HG03064 (cell line): Measurements from ENCODE around the gene TM7SF3.
A peak's percentile ranks its signal among the peaks of the same experiment; 100 is the strongest.
"Not testable (repeated sequence)": the region's sequence is repeated elsewhere in the genome, so short reads cannot be mapped to it uniquely, and the experiment has no call there.

ENCODE experiments used
- ATAC-seq: cut with Tn5 transposase; IDR thresholded peaks from one replicate; pipeline ENCODE4 v1.9.1; 2021; ENCODE audit warnings: low read depth; ENCODE audit not compliant: unreplicated experiment

Gene TM7SF3, protein sequence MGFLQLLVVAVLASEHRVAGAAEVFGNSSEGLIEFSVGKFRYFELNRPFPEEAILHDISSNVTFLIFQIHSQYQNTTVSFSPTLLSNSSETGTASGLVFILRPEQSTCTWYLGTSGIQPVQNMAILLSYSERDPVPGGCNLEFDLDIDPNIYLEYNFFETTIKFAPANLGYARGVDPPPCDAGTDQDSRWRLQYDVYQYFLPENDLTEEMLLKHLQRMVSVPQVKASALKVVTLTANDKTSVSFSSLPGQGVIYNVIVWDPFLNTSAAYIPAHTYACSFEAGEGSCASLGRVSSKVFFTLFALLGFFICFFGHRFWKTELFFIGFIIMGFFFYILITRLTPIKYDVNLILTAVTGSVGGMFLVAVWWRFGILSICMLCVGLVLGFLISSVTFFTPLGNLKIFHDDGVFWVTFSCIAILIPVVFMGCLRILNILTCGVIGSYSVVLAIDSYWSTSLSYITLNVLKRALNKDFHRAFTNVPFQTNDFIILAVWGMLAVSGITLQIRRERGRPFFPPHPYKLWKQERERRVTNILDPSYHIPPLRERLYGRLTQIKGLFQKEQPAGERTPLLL

GRCh38 chr12:27014085-27014858 lies at the start of gene TM7SF3:
TSS of gene TM7SF3 (minus strand) at chr12:27014384. CDS start at chr12:27014168, 216 bp downstream.
- ATAC-seq, result peak; percentile 79

DNA sequence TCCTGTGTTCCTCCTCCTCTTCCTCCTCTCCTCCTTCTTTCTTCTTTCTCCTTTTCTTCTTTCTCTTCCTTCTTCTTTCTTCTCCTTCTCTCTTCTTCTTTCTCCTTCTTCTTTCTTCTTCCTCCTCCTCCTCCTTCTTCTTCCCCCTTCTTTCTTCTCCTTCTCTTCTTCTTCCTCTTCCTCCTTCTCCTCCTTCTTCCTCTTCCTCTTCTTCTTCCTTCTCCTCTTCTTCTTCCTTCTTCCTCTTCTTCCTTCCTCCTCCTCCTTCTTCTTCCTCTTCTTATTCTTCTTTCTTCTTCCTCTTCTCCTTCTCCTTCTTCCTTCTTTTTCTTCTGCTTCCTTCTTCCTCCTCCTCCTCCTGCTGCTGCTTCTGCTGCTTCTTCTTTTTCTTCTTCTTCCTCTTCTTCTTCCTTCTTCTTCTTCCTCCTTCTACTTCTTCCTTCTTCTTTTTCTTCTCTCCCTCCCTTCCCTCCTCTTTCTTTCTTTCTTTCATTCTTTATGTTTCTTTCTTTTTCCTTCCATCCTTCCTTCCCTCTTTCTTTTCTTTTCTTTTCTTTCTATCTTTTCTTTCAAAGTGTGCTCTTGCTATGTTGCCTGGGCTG lies 49.2 kb upstream of the TM7SF3 start:
- no peak for ATAC-seq

GRCh38 chr12:27061317-27061716 lies 47.1 kb upstream of the TM7SF3 start:
- no peak for ATAC-seq

DNA sequence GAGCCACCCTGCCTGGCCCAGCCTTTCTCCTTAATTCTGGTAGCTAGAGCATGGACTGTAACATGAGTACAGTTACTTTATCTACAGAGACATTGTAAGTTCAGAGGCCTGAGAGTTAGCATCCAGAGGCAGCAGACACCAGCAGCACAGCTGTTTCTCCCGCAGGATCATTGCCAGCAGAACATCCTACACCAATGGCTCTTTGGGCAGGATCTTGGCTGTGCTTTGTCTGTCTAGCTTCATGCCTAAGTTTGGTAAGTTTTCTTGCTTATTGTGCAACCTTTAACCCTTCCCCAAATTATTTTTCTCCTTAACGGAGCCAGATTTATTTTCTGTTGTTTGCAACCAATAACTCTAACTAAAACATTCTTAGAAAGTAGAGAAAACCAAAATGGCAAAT lies 46.6 kb upstream of the TM7SF3 start:
- ATAC-seq, result no peak

DNA sequence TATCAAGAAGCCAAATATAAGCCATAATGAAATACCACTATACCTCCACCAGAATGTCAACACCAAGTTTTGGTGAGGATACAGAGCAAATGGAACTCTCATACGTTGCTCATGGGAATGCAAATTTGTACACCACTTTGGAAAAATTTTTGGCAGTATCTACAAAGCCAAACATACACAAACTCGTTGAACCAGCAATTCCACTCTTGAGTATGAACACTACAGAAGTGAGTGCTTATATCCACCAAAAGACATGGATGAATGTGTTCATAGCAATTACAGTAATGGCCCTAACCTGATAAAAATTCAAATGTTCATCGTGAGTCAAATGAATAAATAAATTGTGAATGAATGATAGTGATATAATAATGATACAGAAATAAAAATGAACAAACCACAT lies 43.4 kb upstream of the TM7SF3 start:
- ATAC-seq, result no peak

- ATAC-seq, result no peak
These were observed 41.8 kb upstream of the TM7SF3 start for GRCh38 chr12:27055966-27056365.

DNA sequence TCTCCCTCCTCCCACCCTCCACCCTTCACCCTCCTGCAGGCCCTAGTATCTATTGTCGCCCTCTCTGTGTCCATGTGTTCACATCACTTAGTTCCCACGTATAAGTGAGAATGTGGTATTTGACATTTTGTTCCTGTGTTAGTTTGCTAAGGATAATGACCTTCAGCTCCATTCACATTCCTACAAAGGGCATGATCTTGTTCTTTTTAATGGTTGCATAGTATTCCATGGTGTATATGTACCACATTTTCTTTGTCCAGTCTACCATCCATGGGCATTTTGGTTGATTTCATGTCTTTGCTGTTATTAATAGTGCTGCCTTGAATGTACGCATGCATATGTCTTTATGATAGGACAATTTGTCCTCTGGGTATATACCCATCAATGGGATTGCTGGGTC lies 38.6 kb upstream of the TM7SF3 start:
- ATAC-seq, result no peak

- ATAC-seq, result no peak
These were observed 38.0 kb upstream of the TM7SF3 start for GRCh38 chr12:27052176-27052575.

DNA sequence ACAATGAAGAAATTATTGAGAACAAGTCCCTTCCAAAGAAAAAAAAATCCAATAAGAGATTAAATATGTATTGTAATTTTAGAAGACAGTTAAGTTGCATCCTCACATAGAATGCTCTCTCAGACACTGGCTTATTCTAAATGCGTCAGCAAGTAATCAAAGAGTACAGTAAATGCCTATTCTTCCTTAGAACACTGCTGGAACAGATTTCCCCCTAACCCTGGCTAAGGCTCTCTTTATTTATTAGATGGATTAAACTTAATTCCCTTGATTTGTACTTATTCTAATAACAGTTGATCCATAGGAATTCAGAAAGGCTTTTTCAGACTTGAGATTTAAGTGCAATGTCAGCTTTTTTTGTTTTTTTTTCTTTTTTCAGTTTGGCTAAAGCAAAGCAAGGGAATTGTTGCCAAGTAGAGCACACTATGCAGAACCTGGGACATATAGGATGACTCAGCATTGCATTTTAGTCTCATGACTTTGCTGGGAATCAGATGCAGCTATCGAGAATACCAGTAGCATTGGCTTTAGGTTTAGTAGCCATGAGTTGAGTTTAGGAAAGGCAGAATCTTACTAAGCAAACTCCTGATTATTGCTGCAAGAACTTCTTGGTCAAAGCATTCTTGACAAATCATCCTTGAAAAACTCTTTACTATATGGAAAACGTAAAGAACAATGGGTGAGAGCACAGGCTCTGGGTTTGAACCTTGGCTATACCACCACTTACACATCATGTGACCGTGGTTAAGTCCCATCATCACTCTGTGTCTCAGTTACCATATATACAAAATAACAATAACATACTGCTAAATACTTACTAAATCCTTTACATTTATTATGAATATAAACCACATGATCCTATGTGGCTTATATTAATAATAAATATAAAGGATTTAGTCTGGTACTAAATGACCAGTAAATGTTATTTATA lies 34.9 kb upstream of the TM7SF3 start:
- ATAC-seq, result no peak

GRCh38 chr12:27042018-27042417 lies 27.8 kb upstream of the TM7SF3 start:
- not testable (repeated sequence) for ATAC-seq

GRCh38 chr12:27040637-27041036 lies 26.5 kb upstream of the TM7SF3 start:
- not testable (repeated sequence) for ATAC-seq

GRCh38 chr12:27034607-27035293 lies 20.6 kb upstream of the TM7SF3 start:
- ATAC-seq, result no peak

GRCh38 chr12:27032679-27033078 lies 18.5 kb upstream of the TM7SF3 start:
- no peak for ATAC-seq

- no peak for ATAC-seq
These were observed 17.3 kb upstream of the TM7SF3 start for GRCh38 chr12:27031531-27031930.

DNA sequence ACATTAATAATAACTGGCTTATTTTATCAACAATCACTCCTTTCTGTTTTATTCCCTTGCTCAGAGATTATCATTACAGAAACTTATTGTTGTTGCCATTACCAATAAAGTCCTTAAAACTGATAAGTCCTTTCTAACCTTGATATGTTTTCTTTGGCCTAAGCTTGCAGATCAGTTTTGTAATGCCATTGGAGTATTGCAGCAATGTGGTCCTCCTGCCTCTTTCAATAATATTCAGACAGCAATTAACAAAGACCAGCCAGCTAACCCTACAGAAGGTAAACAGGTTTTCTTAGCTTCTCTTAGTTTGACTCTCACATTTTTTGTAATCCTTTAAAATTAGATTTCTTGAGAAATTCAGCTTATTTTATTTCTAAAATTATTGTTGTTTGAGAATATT lies 12.1 kb upstream of the TM7SF3 start:
- ATAC-seq, result no peak

- ATAC-seq, result no peak
These were observed 10.9 kb upstream of the TM7SF3 start for GRCh38 chr12:27025116-27025515.

GRCh38 chr12:27024291-27024690 lies 10.1 kb upstream of the TM7SF3 start:
- no peak for ATAC-seq

- no peak for ATAC-seq
These were observed 6.6 kb upstream of the TM7SF3 start for GRCh38 chr12:27020761-27021160.

GRCh38 chr12:27018037-27018436 lies 3.9 kb upstream of the TM7SF3 start:
- ATAC-seq, result no peak
